GM18507 (cell line): ENCODE results near the gene RORC.
"Not testable (repeated sequence)": the region's sequence is repeated elsewhere in the genome, so short reads cannot be mapped to it uniquely, and the experiment has no call there.

ENCODE experiments used
- DNase-seq: peaks from one replicate; pipeline ENCODE4 v3.0.0; 2011; ENCODE audit warnings: low read depth; ENCODE audit not compliant: insufficient read length; ENCODE audit errors: extremely low spot score
- FAIRE-seq: peaks from 2 replicates; lab custom pipeline; 2011; peaks lifted over from hg19 to GRCh38; lab: Jason Lieb, UNC

Gene RORC

GRCh38 chr1:151782741-151783140 is 48.9 kb downstream of the RORC start:
- DNase-seq, result no peak
- FAIRE-seq, result no peak

GRCh38 chr1:151782026-151782425 is 49.6 kb downstream of the RORC start:
- not testable (repeated sequence) for DNase-seq, FAIRE-seq

- FAIRE-seq, DNase-seq: not testable (repeated sequence)
Observed at GRCh38 chr1:151780736-151781135, 50.9 kb downstream of the RORC start.

GRCh38 chr1:151779852-151780251 is 51.8 kb downstream of the RORC start:
- no peak for FAIRE-seq
- DNase-seq, result no peak

- FAIRE-seq (no peak), DNase-seq (no peak)
Observed at GRCh38 chr1:151777317-151777716, 54.3 kb downstream of the RORC start.

GRCh38 chr1:151776665-151777062 is 54.9 kb downstream of the RORC start:
- FAIRE-seq (no peak), DNase-seq (no peak)

GRCh38 chr1:151775894-151776664 is 55.5 kb downstream of the RORC start:
- DNase-seq, result no peak
- FAIRE-seq, result no peak

- DNase-seq (no peak), FAIRE-seq (no peak)
Observed at GRCh38 chr1:151774256-151774922, 57.2 kb downstream of the RORC start.

GRCh38 chr1:151773702-151774101 is 57.9 kb downstream of the RORC start:
- DNase-seq (no peak), FAIRE-seq (no peak)

GRCh38 chr1:151769270-151769669 is 62.3 kb downstream of the RORC start:
- DNase-seq, FAIRE-seq: not testable (repeated sequence)

- FAIRE-seq, DNase-seq: not testable (repeated sequence)
Observed at GRCh38 chr1:151768351-151769066, 63.1 kb downstream of the RORC start.

GRCh38 chr1:151763990-151764389 is 67.6 kb downstream of the RORC start:
- FAIRE-seq (no peak), DNase-seq (no peak)

- DNase-seq, result peak; percentile 94
- peak; percentile 88 for FAIRE-seq
Observed at GRCh38 chr1:151762941-151763921, 68.4 kb downstream of the RORC start, which contains the start of gene MRPL9. MRPL9 (minus strand) TSS chr1:151763496; CDS start chr1:151763479, 17 bp downstream.

GRCh38 chr1:151760597-151761385 is 70.8 kb downstream of the RORC start:
- DNase-seq (no peak), FAIRE-seq (no peak)

GRCh38 chr1:151759241-151759640 is 72.4 kb downstream of the RORC start:
- DNase-seq (no peak), FAIRE-seq (no peak)

- DNase-seq (no peak), FAIRE-seq (no peak)
Observed at GRCh38 chr1:151756291-151756690, 75.3 kb downstream of the RORC start.
